ENCODE results near the gene LSM4.
A peak's percentile ranks its signal among the peaks of the same experiment; 100 is the strongest.

Gene LSM4

DNA sequence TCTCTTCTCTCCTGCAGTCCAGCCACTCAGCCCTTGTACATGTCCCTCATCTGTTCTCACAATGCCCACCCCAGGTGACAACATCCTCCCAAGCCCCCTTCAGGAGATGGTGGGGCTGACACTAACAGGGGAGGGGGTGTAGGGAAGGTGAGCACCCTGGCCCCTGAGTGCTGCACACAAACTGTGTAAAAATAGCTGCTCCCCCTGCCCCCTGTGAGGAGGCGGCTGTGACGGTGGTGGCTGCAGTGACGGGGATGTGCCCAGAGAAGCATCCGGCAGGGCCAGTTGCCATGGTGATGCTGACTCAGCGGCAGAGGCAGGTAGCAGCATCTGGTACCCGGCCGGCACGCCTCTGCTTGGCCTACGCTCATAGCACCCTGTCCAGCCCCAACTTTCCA is 28.4 kb downstream of the LSM4 start:
- Mint-ChIP-seq H3K36me3 (ENCODE audit: low read depth) (no peaks in the 10 kb centered on the region), H3K4me3 (no peak overlapping the region), H3K27me3 (ENCODE audit: low read depth, poor library complexity) (peaks cover 5% of the 10 kb centered on the region), H3K4me1 (peaks cover 48% of the 10 kb centered on the region), H3K27ac (no peak overlapping the region), H3K9me3 (no peaks in the 10 kb centered on the region)
- TF ChIP-seq, protein P1, sequence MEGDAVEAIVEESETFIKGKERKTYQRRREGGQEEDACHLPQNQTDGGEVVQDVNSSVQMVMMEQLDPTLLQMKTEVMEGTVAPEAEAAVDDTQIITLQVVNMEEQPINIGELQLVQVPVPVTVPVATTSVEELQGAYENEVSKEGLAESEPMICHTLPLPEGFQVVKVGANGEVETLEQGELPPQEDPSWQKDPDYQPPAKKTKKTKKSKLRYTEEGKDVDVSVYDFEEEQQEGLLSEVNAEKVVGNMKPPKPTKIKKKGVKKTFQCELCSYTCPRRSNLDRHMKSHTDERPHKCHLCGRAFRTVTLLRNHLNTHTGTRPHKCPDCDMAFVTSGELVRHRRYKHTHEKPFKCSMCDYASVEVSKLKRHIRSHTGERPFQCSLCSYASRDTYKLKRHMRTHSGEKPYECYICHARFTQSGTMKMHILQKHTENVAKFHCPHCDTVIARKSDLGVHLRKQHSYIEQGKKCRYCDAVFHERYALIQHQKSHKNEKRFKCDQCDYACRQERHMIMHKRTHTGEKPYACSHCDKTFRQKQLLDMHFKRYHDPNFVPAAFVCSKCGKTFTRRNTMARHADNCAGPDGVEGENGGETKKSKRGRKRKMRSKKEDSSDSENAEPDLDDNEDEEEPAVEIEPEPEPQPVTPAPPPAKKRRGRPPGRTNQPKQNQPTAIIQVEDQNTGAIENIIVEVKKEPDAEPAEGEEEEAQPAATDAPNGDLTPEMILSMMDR (IDR thresholded peaks at IDR 0.05): no peak
- DNase-seq: no peak

DNA sequence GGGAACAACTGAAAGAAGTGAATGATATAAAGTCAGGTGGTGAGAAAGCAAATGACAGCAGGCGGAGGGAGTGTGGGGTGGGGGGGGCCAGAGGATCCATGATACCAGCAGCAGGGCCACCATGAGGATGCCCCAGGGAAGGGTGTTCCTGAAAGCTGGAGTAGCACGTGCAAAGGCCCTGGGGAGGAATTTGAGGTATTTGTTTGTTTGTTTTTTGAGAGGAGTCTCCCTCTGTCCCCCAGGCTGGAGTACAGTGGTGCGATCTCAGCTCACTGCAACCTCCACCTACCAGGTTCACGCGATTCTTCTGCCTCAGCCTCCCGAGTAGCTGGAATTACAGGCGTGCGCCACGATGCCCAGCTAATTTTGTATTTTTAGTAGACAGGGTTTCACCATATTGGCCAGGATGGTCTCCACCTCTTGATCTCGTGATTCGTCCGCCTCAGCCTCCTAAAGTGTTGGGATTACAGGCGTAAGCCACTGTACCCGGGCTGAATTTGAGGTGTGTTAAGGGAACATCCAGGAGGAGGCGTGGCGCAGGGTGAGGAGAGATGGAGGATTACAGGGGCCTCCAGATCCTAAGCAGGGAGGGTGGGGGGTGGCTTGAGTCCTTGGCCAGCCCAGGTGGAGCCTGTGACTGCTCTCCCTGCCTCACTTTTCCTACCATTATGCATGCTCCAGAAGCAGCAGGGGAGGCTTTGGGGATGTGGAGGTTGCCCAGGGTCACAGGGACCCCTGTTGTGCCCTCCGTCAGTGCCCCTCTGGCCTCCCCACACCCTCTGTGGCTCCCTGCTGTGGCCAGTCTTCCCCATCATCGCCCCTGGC is 29.0 kb downstream of the LSM4 start:
- Mint-ChIP-seq H3K9me3 (no peaks in the 10 kb centered on the region), H3K4me3 (peak overlapping the region; percentile 87), H3K27me3 (ENCODE audit: low read depth, poor library complexity) (peaks cover 5% of the 10 kb centered on the region), H3K27ac (no peak overlapping the region), H3K4me1 (peaks cover 44% of the 10 kb centered on the region), H3K36me3 (ENCODE audit: low read depth) (no peaks in the 10 kb centered on the region)
- DNase-seq: no peak
- TF ChIP-seq, protein P1 (IDR thresholded peaks at IDR 0.05): no peak

DNA sequence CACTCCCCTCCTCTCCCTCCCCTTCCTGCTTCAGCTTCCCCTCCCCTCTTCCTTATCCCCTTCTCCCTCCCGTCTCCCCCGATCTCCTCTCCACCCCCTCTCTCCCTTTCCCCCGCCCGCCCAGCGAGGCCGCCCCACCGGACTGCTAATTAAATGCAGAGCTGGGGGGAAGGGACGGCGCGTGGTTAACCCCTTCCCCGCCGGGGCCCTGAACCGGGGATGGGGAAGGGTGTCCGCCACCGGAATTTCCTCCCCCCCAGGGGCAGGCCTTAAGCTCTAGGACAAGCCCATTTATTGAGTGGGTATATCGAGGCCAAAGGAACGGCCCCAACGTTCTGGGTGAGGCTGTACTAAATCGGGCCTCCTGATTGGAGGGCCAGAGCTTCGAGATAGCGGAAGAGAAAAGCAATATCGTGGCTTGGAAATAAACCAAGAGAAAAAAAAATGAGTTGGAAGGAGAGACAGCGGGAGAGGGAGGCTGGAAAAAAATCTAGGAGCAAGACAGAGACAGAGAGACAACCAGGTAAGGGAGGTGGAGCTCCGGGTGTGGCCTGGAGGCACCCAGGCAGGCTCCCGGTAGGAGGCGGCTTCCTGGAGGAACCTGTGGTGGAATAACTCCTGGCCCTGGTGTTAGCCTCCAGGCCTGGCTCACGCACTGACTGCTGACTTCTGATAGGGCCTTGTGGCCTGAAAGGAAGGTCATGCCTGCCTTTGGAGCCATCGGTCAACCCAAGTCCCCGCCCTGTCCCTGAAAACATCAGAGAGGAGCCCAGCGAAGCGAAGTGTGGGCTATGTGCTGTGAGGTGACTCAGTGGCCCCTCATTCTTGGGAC is 29.9 kb downstream of the LSM4 start:
- H3K27me3 Mint-ChIP-seq (ENCODE audit: low read depth, poor library complexity): peaks cover 5% of the 10 kb centered on the region
- H3K9me3 Mint-ChIP-seq: no peaks in the 10 kb centered on the region
- H3K4me3 Mint-ChIP-seq: peak overlapping the region; percentile 87
- TF ChIP-seq, protein P1 (IDR thresholded peaks at IDR 0.05): no peak
- peak; percentile 79 for DNase-seq
- H3K36me3 Mint-ChIP-seq (ENCODE audit: low read depth): no peaks in the 10 kb centered on the region
- H3K27ac Mint-ChIP-seq: peak overlapping the region; percentile 85
- H3K4me1 Mint-ChIP-seq: peaks cover 50% of the 10 kb centered on the region

DNA sequence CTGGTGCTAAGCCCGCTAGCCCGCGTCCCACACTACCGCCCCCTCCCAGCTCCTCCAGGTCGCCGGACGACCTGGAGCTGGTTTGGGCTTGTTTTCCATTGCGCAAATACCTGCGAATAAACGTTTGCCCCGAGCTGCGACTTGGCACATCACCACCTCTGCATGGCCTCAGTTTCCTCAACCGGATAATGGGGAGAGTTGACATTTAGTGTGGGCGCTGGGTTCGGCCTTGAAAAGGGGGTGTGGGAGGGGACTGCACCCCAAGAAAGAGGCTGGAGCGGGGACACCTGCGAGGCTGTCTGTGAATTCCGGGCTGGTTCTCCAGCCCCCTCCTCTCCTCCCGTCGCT is 30.4 kb downstream of the LSM4 start:
- Mint-ChIP-seq H3K4me3 (peak overlapping the region; percentile 87), H3K27ac (peak overlapping the region; percentile 48), H3K9me3 (no peaks in the 10 kb centered on the region), H3K27me3 (ENCODE audit: low read depth, poor library complexity) (peaks cover 4% of the 10 kb centered on the region), H3K36me3 (ENCODE audit: low read depth) (no peaks in the 10 kb centered on the region), H3K4me1 (peaks cover 53% of the 10 kb centered on the region)
- DNase-seq: no peak
- TF ChIP-seq, protein P1 (IDR thresholded peaks at IDR 0.05): no peak

DNA sequence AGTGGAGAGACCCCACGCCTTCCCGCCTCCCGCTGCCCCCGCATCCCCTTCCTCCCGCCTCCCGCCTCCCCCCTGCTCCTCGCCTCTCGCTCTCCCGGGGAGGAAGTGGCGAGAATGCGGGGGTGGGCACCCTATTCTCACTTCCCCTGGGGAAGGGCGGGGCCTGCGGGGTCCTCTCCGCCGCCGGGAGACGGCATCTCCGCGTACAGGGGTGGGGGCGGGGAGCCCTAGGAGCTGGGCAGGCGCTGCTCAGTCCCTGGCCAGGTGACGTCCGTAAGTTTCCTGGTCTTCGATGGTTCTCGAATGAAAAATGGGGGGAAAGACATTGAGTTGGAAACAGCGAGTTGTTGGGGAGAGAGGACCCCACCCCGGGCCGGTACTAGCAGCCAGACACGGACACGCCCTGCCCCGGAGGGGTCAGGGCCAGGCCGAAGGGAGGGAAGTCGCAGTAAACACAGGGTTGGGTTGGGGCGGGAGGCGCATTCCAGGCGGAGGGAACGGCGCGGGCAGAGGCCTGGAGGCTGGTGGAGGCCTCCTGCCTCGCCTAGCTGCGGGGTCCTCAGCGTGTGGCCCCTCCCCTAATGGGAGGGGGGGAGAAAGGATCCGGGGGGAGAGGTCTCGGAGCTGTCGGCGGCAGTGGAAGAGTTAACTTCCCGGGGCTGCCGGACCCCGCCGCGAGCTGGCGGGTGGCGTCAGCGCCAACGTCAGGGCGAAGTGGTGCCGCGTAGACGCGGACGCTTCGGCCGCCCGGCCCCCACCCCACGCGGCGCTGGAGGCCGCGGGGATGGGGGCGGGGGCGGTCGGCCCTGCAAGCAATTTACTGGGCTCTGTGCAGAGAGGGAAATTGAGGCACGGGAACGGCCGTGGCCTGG is 31.1 kb downstream of the LSM4 start:
- Mint-ChIP-seq H3K4me3 (peak overlapping the region; percentile 87), H3K4me1 (peaks cover 54% of the 10 kb centered on the region), H3K9me3 (no peaks in the 10 kb centered on the region), H3K27me3 (ENCODE audit: low read depth, poor library complexity) (no peaks in the 10 kb centered on the region), H3K27ac (peak overlapping the region; percentile 99), H3K36me3 (ENCODE audit: low read depth) (no peaks in the 10 kb centered on the region)
- DNase-seq: peak; percentile 73
- TF ChIP-seq, protein P1 (IDR thresholded peaks at IDR 0.05): no peak
